Fibroblast of the aortic adventitia (primary cell): ENCODE measurements around the gene UPK2. TPM values are rescaled to one million over a fixed set of nuclear protein-coding genes. Genes with fewer than 3 reads are reported as not detected.

Experiments
- DNase-seq: peaks from one replicate; pipeline ENCODE4 v3.0.0-alpha.2; 2010; ENCODE audit warnings: low read depth
- H3K4me3 ChIP-seq: 2 replicates; pipeline ENCODE4 v1.5.1; 2011; ENCODE audit warnings: low read depth, mild to moderate bottlenecking, control low read depth, low read length, moderate library complexity
- total RNA-seq: library from RNA; depleted of rRNA; stranded (reverse); fragments of >200 nt; gene quantifications from 2 replicates; pipeline ENCODE4 v1.2.3, GENCODE V29; 2012; ENCODE audit warnings: low replicate concordance
- TF ChIP-seq, protein P1 (sequence below): IDR thresholded peaks from 2 replicates; pipeline ENCODE4 v1.5.1; 2011; ENCODE audit warnings: mild to moderate bottlenecking, low read length, control low read depth, inconsistent platforms; ENCODE audit not compliant: insufficient read depth

The UPK2 gene
- total RNA-seq, 1 donor = not detected

DNA sequence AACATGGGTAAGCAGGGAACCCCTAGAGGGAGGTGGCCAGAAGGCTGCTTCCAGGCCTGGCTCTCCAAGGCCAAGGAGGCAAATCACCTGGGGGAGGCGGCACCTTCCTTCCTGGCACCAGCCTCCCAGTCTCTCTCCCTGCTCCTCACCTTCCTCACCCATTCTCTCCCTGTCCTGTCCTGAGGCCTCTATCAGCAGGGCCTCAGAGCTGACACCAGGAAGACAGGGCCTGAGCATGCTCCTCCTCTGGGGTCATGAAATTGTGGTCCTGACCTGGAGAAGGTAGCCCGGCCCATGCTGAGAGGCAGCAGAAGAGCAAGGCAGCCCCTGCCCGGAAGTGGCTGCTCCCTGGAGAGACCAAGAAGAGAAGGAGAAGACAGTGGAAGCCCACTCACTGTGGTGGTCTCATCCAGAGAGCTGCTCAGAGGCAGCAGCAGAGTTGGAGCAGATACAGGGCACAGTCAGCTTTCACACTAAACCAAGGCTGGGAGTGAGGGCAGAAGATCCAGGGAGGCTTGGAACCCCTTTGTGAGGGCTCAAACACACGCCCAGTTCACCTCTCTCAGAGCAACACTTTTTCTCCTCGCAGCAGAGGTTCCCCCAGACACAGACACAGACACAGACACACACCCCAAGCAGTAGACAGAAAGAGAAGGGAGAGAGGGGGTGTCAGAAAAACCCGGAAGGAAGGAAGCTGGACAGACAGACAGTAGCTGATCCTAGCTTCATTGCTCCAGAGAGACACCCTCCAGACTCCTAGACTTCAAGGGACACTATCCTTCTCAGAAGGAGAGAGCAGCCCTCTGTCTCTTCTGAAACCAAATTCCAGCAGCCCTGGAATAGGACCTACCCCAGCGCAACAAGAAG is 32.1 kb upstream of the UPK2 start:
- peak overlapping the region; percentile 97 for H3K4me3 ChIP-seq
- DNase-seq = no peak
- TF ChIP-seq, protein P1, sequence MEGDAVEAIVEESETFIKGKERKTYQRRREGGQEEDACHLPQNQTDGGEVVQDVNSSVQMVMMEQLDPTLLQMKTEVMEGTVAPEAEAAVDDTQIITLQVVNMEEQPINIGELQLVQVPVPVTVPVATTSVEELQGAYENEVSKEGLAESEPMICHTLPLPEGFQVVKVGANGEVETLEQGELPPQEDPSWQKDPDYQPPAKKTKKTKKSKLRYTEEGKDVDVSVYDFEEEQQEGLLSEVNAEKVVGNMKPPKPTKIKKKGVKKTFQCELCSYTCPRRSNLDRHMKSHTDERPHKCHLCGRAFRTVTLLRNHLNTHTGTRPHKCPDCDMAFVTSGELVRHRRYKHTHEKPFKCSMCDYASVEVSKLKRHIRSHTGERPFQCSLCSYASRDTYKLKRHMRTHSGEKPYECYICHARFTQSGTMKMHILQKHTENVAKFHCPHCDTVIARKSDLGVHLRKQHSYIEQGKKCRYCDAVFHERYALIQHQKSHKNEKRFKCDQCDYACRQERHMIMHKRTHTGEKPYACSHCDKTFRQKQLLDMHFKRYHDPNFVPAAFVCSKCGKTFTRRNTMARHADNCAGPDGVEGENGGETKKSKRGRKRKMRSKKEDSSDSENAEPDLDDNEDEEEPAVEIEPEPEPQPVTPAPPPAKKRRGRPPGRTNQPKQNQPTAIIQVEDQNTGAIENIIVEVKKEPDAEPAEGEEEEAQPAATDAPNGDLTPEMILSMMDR = no peak

DNA sequence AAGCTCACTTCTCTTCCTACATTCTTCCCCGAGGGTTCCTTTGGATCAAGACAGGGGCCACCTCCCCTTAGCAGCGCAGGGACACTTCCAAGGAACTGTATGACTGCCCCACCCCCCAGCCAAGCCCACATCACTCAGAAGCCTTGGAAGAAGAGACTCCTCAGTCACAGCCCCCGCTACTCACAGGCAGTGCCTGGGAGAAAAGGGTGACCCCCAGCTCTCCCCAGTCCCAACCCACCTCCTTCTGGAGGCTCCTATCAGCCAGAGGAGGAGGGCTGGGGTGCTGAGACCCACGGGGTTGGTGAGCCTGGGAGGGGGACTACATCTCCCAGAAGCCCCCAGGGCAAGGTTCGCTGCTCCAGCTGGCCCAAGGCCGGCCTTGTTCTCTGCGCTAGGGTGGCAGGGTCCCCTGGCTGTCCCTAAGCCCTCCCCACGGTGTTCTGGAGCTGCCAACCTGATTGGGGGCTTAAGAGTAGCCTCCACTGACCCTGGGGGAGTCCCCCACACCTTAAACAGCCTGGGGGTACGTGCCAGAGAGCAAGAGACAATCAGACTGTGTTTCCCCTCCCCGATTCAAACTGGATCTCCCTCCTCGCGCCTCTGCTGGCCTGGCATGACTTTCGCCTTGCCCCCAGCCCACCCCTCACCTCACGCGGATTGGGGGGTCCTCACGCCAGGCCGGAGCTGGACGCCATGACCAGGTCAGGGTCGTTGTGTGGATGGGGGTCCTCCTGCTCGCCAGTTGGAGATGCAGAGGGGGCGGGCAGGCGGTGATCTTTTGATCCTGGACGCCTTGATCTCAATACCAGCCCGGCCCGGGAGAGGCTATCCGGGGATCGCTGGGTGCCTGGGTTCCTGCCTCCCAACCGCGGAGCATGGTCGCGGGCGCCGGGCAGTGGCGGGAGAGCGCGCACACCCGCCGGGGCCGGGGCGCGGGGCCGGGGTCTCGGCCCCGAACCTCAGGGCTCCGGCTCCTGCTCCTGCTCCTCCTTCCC is 31.2 kb upstream of the UPK2 start:
- TF ChIP-seq, protein P1 = no peak
- DNase-seq = peak; percentile 39
- H3K4me3 ChIP-seq = peak overlapping the region; percentile 97

DNA sequence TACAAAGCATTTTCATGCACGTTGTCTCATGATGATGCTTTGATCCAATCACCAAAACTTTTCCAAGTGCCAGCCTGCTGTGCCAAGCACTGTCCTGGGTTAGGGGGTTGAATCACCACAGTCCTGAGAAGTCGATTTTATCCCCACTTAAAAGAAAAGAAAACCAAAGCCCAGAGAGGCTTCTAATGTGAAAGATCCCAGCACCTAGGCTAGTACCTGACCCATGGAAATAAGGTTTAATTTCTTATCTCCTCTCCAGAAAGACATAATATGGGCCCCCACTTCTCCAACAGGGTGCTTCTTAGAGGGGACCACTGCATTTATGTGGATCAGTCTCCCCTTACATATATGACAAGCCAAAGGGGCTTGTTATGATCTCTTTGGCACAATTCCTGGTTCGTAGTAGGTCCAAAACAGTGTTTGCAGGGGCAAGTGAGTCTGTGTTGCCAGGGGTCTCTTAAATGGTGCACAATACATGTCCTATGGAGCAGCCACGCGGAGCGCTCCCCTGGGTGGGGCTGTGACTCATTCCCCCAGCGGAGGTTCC is 28.5 kb upstream of the UPK2 start:
- TF ChIP-seq, protein P1 = no peak
- DNase-seq = no peak
- H3K4me3 ChIP-seq = peak overlapping the region; percentile 53

DNA sequence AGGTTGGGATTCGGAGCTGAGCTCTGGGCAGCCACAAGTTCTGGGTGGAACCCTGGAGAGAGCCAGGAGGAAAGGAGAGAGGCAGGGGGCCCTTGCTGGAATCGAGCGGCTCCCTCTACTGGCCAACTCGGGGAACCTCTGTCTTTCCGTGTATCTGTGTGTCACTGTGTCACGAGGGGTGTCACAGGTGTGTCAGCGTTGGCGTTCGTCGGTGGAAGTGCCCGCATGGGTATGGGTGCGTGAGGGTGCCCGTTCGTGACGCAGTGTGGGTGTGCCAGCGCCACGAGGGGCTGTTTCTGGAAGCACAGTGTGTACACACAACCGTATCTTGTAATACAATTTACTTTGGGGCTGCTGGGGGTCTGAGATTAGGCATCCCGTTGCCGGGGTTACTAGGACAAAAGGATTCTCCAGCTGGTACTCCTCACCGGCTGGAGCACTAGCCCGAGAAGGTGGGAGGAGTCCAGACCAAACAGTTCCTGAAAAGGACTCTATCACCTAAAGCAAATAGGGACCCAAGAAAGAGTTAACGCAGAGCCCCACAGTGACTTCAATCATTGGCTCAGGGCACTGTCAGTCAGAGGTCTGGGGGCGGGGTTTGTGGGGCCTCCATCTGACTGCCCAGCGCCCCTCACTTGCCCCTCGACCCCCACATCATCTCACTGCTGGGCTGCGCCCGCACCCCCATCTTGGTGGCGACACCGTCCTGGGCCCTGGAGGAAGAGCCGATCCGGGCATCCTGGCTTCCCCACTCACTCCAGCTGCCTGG is 27.8 kb upstream of the UPK2 start:
- TF ChIP-seq, protein P1 = peak; percentile 97
- DNase-seq = peak; percentile 96
- peak overlapping the region; percentile 85 for H3K4me3 ChIP-seq

DNA sequence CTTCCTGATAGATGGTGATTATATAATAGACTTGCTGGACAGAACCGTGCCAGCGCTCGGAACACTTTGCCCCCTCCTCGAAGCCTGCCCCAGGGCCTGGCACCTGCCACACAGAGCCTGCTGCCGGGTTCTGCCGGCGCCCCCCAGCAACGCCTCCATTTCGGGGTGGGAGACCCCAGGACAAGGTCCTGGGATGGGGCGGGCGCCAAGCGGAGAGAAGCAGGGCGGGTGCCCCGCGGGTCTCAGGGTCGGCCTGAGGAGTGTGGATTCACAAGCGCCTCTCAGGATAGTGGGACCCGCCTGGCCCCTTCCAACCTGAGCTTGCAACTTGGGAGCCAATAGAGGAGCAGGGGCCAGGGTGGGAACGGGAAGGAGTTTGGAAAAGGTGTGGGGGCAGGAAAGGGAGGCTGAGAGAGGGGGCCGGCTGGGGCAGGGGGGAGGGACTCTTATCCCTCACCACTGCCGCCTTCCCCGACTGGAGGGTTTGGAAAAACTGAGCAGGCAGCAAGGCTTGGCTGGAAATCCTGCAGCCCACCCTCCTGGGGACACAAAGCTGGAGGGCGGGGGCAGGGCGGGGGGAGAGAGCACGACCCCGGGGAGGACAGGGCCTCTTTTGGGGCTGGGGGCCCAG is 27.1 kb upstream of the UPK2 start:
- TF ChIP-seq, protein P1 = peak; percentile 2
- DNase-seq = peak; percentile 61
- H3K4me3 ChIP-seq = peak overlapping the region; percentile 85
